Measurements from ENCODE around the gene IRF1.

The IRF1 gene

DNA sequence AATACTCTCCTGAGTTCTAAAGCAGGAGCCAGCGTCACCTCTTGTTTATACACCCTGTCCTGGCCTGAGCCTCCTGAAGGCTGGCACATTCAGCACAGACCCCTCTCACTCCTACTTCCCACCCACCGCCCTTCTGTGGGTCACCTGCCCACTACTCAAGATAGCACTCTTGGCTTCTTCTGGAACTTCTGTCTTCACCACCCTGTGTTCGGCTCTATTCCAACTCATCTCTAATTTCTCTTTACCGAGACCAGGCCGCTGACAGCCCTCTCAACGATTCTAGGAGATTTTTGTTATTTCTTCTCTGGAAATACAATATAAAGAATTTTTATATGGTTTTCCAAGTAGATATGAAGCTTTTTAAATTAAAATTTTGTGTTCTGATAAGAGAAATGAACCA is 57.4 kb downstream of the IRF1 start:
- TF ChIP-seq, protein P1, sequence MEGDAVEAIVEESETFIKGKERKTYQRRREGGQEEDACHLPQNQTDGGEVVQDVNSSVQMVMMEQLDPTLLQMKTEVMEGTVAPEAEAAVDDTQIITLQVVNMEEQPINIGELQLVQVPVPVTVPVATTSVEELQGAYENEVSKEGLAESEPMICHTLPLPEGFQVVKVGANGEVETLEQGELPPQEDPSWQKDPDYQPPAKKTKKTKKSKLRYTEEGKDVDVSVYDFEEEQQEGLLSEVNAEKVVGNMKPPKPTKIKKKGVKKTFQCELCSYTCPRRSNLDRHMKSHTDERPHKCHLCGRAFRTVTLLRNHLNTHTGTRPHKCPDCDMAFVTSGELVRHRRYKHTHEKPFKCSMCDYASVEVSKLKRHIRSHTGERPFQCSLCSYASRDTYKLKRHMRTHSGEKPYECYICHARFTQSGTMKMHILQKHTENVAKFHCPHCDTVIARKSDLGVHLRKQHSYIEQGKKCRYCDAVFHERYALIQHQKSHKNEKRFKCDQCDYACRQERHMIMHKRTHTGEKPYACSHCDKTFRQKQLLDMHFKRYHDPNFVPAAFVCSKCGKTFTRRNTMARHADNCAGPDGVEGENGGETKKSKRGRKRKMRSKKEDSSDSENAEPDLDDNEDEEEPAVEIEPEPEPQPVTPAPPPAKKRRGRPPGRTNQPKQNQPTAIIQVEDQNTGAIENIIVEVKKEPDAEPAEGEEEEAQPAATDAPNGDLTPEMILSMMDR (IDR thresholded peaks at IDR 0.05; ENCODE audit: control insufficient read depth, insufficient read depth, low read depth, low read length, missing control alignments), result no peak
- DNase-seq (ENCODE audit: low read depth), result no peak
- H3K4me3 ChIP-seq (ENCODE audit: control insufficient read depth, low read depth, low read length), result no peak overlapping the region

DNA sequence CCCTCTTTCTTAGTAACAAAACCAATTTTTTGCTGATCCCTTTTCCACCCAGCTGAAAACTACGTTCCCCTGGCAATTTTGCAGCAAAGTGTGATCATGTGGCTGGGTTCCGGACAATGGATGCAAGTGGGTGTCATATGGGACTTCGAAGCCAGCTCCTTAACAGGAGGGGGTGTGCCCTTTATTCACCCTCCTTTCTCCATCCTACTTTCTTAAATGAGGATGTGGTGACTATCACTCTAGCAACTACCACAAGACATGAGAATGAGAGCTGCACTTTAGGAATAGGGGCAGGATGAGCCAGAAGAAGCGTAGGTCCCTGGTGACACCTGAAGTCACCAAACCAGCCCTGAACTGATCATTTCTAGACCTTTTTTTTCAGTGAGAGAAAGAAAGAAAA is 58.9 kb downstream of the IRF1 start:
- no peak overlapping the region for H3K4me3 ChIP-seq (ENCODE audit: control insufficient read depth, low read depth, low read length)
- TF ChIP-seq, protein P1 (IDR thresholded peaks at IDR 0.05; ENCODE audit: control insufficient read depth, insufficient read depth, low read depth, low read length, missing control alignments), result no peak
- no peak for DNase-seq (ENCODE audit: low read depth)
